ENCODE data around the gene DIDO1. TPM values are rescaled to one million over a fixed set of nuclear protein-coding genes. Genes with fewer than 3 reads are reported as not detected.
A peak's percentile ranks its signal among the peaks of the same experiment; 100 is the strongest.

The DIDO1 gene
- total and polyA plus RNA-seq, 2 of the 13 experiments (the other 11 are each of a cell fraction or from before 2014, with no cell fraction given): 75.0 to 75.1 TPM

- TF ChIP-seq RERE (CRISPR knock-in tag; IDR thresholded peaks at IDR 0.05; ENCODE audit: low read depth) (peak; percentile 84; the same call in 1 of the 2 replicates), GPN1 (CRISPR knock-in tag; IDR thresholded peaks at IDR 0.05; ENCODE audit: borderline replicate concordance) (no peak), ZNF567 (CRISPR knock-in tag; IDR thresholded peaks at IDR 0.05; ENCODE audit: borderline replicate concordance) (peak; percentile 94; the same call in 1 of the 2 replicates), MIER2 (CRISPR knock-in tag; IDR thresholded peaks at IDR 0.05) (peak; percentile 84), ZNF235 (CRISPR knock-in tag; IDR thresholded peaks at IDR 0.05; ENCODE audit: borderline replicate concordance) (0 out of 2 replicates have a peak, but pooled peaks have one; percentile 19), ZNF274 (CRISPR knock-in tag; IDR thresholded peaks at IDR 0.05) (peak; percentile 82; the same call in 1 of the 2 replicates), CCDC6 (CRISPR knock-in tag; IDR thresholded peaks at IDR 0.05) (peak; percentile 92), ZNF549 (CRISPR knock-in tag; IDR thresholded peaks at IDR 0.05) (no peak), NFIB (CRISPR knock-in tag; IDR thresholded peaks at IDR 0.05; ENCODE audit: borderline replicate concordance) (no peak), HNF4A (CRISPR knock-in tag; IDR thresholded peaks at IDR 0.05) (peak; percentile 100), ZNF292 (CRISPR knock-in tag; IDR thresholded peaks at IDR 0.05; ENCODE audit: borderline replicate concordance, low read depth) (peak; percentile 86; the same call in 1 of the 2 replicates), ZFP1 (CRISPR knock-in tag; IDR thresholded peaks at IDR 0.05) (peak; percentile 95; the same call in 1 of the 2 replicates), ZNF775 (CRISPR knock-in tag; IDR thresholded peaks at IDR 0.05; ENCODE audit: borderline replicate concordance) (peak; percentile 97), STAT5B (CRISPR knock-in tag; IDR thresholded peaks at IDR 0.05) (peak; percentile 62; the same call in 1 of the 2 replicates), PITX1 (CRISPR knock-in tag; IDR thresholded peaks at IDR 0.05) (peak; percentile 97), ZNF282 (IDR thresholded peaks at IDR 0.05; ENCODE audit: partially characterized antibody) (no peak), ZNF556 (CRISPR knock-in tag; IDR thresholded peaks at IDR 0.05; ENCODE audit: borderline replicate concordance) (peak; percentile 98), ZNF362 (CRISPR knock-in tag; IDR thresholded peaks at IDR 0.05; ENCODE audit: borderline replicate concordance) (peak; percentile 100), MAFG (CRISPR knock-in tag; IDR thresholded peaks at IDR 0.05) (no peak), ZNF136 (CRISPR knock-in tag; IDR thresholded peaks at IDR 0.05; ENCODE audit: low read depth) (0 out of 2 replicates have a peak, but pooled peaks have one; percentile 50), DNMT1 (CRISPR knock-in tag; IDR thresholded peaks at IDR 0.05) (peak; percentile 52; the same call in 1 of the 2 replicates), SNRNP70 (IDR thresholded peaks at IDR 0.05; ENCODE audit: low read depth, low read length) (no peak)
- TF ChIP-seq, protein P1, sequence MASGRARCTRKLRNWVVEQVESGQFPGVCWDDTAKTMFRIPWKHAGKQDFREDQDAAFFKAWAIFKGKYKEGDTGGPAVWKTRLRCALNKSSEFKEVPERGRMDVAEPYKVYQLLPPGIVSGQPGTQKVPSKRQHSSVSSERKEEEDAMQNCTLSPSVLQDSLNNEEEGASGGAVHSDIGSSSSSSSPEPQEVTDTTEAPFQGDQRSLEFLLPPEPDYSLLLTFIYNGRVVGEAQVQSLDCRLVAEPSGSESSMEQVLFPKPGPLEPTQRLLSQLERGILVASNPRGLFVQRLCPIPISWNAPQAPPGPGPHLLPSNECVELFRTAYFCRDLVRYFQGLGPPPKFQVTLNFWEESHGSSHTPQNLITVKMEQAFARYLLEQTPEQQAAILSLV (CRISPR knock-in tag; IDR thresholded peaks at IDR 0.05; ENCODE audit: borderline replicate concordance): peak; percentile 76
Measured at GRCh38 chr20:62916703-62917476, 9.4 kb downstream of the DIDO1 start (continued).

All from HepG2 (cell line).